Thoracic aorta (tissue), 2 donors: ENCODE measurements around the gene SERPINA3. TPM values are rescaled to one million over a fixed set of nuclear protein-coding genes. Genes with fewer than 3 reads are reported as not detected.

Experiments used
- ATAC-seq: fragments of 150-250 bp; one replicate; pipeline ENCODE4 v1.8.0; 2017; ENCODE audit warnings: low read depth; ENCODE audit not compliant: insufficient number of reproducible peaks, low FRiP score
- DNase-seq: peaks from one replicate; pipeline ENCODE4 v3.0.0-alpha.2; 2020; ENCODE audit warnings: low spot score
- H3K27ac ChIP-seq, 2 donors: fragments of 200-600 bp; sonication (generic); 1 replicate in 1 of 2; 2 replicates in 1 of 2; pipeline ENCODE4 v1.5.1; 2016; ENCODE audit warnings: mild to moderate bottlenecking in 2 of 2, moderate library complexity in 2 of 2
- H3K27me3 ChIP-seq: fragments of 200-600 bp; sonication (generic); replicated peaks from 2 replicates; pipeline ENCODE4 v1.6.0; 2016; ENCODE audit warnings: mild to moderate bottlenecking; ENCODE audit not compliant: insufficient read depth
- H3K36me3 ChIP-seq: fragments of 200-600 bp; sonication (generic); one replicate; pipeline ENCODE4 v1.5.1; 2016
- H3K4me1 ChIP-seq, 2 donors: fragments of 200-600 bp; sonication (generic); 1 replicate in 1 of 2; 2 replicates in 1 of 2; pipeline versions ENCODE4 v1.5.1 to v1.6.0; 2016; ENCODE audit warnings: low read depth in 2 of 2, mild to moderate bottlenecking in 1 of 2; ENCODE audit not compliant: control insufficient read depth in 1 of 2
- H3K4me3 ChIP-seq: fragments of 200-600 bp; sonication (generic); 2 replicates; pipeline ENCODE4 v1.5.1; 2016; ENCODE audit warnings: mild to moderate bottlenecking
- H3K9me3 ChIP-seq: fragments of 200-600 bp; sonication (generic); 2 replicates; pipeline ENCODE4 v1.5.1; 2016
- total RNA-seq, 2 donors: library from RNA; depleted of rRNA; stranded (reverse); fragments of >200 nt; gene quantifications; one replicate each; pipeline versions ENCODE4 v1.1.0 to v1.2.3, GENCODE V29; 2016
- TF ChIP-seq, protein P1 (sequence below): fragments of 200-600 bp; sonication (generic); IDR thresholded peaks from one replicate; pipeline ENCODE4 v1.5.1; 2019; ENCODE audit warnings: antibody characterized with exemption

SERPINA3 gene
- total RNA-seq, 2 donors from 2014 or later, result 140 to 252 TPM

GRCh38 chr14:94624537-94625352 is 12.6 kb downstream of the SERPINA3 start:
- Histone ChIP-seq H3K27ac (no peak overlapping the region), H3K4me3 (no peak overlapping the region), H3K27me3 (no peaks in the 10 kb centered on the region), H3K4me1 (no peaks in the 10 kb centered on the region), H3K36me3 (no peaks in the 10 kb centered on the region), H3K9me3 (no peaks in the 10 kb centered on the region)
- DNase-seq (no peak), ATAC-seq (no peak)
- TF ChIP-seq, protein P1, sequence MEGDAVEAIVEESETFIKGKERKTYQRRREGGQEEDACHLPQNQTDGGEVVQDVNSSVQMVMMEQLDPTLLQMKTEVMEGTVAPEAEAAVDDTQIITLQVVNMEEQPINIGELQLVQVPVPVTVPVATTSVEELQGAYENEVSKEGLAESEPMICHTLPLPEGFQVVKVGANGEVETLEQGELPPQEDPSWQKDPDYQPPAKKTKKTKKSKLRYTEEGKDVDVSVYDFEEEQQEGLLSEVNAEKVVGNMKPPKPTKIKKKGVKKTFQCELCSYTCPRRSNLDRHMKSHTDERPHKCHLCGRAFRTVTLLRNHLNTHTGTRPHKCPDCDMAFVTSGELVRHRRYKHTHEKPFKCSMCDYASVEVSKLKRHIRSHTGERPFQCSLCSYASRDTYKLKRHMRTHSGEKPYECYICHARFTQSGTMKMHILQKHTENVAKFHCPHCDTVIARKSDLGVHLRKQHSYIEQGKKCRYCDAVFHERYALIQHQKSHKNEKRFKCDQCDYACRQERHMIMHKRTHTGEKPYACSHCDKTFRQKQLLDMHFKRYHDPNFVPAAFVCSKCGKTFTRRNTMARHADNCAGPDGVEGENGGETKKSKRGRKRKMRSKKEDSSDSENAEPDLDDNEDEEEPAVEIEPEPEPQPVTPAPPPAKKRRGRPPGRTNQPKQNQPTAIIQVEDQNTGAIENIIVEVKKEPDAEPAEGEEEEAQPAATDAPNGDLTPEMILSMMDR, result no peak

GRCh38 chr14:94625353-94625635 is 13.1 kb downstream of the SERPINA3 start:
- DNase-seq (no peak), ATAC-seq (no peak)
- TF ChIP-seq, protein P1, result no peak
- Histone ChIP-seq H3K36me3 (no peaks in the 10 kb centered on the region), H3K9me3 (no peaks in the 10 kb centered on the region), H3K4me3 (no peak overlapping the region), H3K27ac (no peak overlapping the region), H3K4me1 (no peaks in the 10 kb centered on the region), H3K27me3 (no peaks in the 10 kb centered on the region)

GRCh38 chr14:94628578-94628977 is 16.4 kb downstream of the SERPINA3 start:
- DNase-seq, result no peak
- Histone ChIP-seq H3K4me1 (no peaks in the 10 kb centered on the region), H3K27ac (no peak overlapping the region), H3K27me3 (no peaks in the 10 kb centered on the region), H3K4me3 (no peak overlapping the region), H3K9me3 (no peaks in the 10 kb centered on the region), H3K36me3 (no peaks in the 10 kb centered on the region)
- TF ChIP-seq, protein P1, result no peak
- ATAC-seq, result no peak

DNA sequence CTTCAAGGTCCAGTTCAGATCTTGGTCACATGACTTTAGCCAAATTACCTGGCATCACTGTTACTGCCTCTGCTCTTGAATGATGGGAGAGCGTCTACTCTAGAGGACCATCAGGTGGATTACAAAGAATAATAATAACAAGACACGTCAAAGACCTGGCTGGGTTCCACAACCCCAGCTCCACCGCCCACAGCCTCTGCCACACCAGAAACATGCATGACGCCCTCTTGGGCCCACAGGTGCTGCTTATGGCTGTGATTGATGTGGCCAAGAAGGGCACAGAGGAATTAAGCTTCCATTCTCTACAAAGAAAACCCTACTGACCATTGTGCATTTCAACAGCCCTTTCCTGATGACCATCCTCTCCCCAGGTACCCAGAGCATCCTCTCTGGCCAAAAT is 18.2 kb downstream of the SERPINA3 start:
- DNase-seq (no peak), ATAC-seq (no peak)
- H3K4me1 ChIP-seq, result no peaks in the 10 kb centered on the region
- H3K27ac ChIP-seq, result no peak overlapping the region
- no peaks in the 10 kb centered on the region for H3K36me3 ChIP-seq
- TF ChIP-seq, protein P1, result no peak
- no peaks in the 10 kb centered on the region for H3K27me3 ChIP-seq
- H3K4me3 ChIP-seq, result no peak overlapping the region
- no peaks in the 10 kb centered on the region for H3K9me3 ChIP-seq

DNA sequence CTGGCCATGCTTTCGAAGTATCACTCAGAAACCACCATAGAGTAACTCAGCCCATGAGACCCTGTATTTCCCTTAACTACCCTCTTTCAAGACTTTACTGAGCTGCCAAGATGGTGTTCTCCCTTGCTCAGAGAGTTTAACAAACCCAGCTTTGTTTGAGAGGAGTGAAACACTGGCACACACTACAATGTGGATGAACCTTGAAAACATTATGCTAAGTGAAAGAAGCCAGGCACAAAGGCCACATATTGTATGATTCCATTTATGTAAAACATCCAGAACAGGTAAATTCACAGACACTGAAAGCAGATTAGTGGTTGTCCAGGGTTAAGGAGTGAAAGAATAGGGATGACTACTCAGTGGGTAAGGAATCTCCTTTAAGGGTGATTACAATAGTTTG is 18.9 kb downstream of the SERPINA3 start:
- no peaks in the 10 kb centered on the region for H3K9me3 ChIP-seq
- ATAC-seq (no peak), DNase-seq (no peak)
- H3K36me3 ChIP-seq, result no peaks in the 10 kb centered on the region
- H3K4me3 ChIP-seq, result no peak overlapping the region
- H3K27ac ChIP-seq, result no peak overlapping the region
- TF ChIP-seq, protein P1, result no peak
- H3K4me1 ChIP-seq, result no peaks in the 10 kb centered on the region
- no peaks in the 10 kb centered on the region for H3K27me3 ChIP-seq
